BLaER1 (cell line): ENCODE data around the gene P4HB.

Experiments
- H3K27ac ChIP-seq: shearing (Covaris generic); formaldehyde crosslinking; 2 replicates; pipeline ENCODE4 v1.8.1; 2022
- H3K27me3 ChIP-seq: shearing (Covaris generic); formaldehyde crosslinking; 2 replicates; pipeline ENCODE4 v1.8.1; 2022
- H3K36me3 ChIP-seq: shearing (Covaris generic); formaldehyde crosslinking; 2 replicates; pipeline ENCODE4 v1.8.1; 2022
- H3K4me1 ChIP-seq: shearing (Covaris generic); formaldehyde crosslinking; 2 replicates; pipeline ENCODE4 v1.8.1; 2022
- H3K4me2 ChIP-seq: shearing (Covaris generic); formaldehyde crosslinking; 2 replicates; pipeline ENCODE4 v1.8.1; 2022
- H3K4me3 ChIP-seq: shearing (Covaris generic); formaldehyde crosslinking; 2 replicates; pipeline ENCODE4 v1.8.1; 2022
- H3K9ac ChIP-seq: shearing (Covaris generic); formaldehyde crosslinking; 2 replicates; pipeline ENCODE4 v1.8.1; 2022
- H3K9me3 ChIP-seq: shearing (Covaris generic); formaldehyde crosslinking; 2 replicates; pipeline ENCODE4 v1.8.1; 2022
- H4K20me1 ChIP-seq: shearing (Covaris generic); formaldehyde crosslinking; 2 replicates; pipeline ENCODE4 v1.8.1; 2022
- Cebpa-rat ChIP-seq: shearing (Covaris generic); IDR thresholded peaks from 2 replicates; pipeline ENCODE4 v1.8.1; 2022

The P4HB gene

DNA sequence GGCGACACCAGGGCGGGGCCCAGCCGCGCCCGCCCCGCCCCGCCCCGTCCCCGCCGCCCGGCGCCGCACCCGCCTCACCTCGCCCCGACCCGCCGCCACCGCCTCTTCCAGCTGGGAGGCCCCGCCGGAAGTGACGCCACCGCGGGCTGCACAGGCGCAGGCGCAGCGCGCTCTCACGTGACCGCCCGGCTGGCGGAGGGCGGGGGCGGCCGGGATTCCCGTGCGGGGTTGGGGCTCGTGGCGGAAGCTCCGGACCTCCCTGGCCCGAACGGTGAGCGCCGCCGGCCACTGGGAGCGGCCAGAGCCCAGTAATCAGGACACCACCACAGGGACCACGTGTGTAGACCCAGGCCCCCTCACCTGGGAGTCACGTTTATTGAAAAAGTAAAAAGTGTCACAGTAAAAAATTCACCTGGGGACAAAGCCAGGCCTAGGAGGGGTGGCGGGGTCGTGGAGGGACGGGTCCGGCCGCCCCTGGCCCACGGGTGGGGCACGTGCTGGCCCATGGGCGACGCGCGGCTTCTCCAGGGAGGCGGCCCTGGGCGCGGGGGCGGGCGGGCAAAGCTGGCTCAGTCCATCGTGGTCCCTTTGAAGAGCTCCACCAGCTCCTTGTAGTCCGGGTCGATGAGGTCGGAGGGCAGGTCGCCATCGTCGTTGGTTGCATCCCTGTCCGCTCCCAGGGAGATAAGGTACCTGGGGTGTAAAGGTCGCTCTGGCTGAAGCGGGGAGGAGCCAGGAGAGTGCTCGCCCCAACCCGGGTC is 27.0 kb downstream of the P4HB start, which contains the start of gene MCRIP1:
MCRIP1 (minus strand) TSS at position 132 of the 761 bp plus-strand sequence. CDS start 8,785 bp downstream, outside the sequence.
- H3K27ac ChIP-seq = peak within 1 kb of the TSS; percentile 97
- H3K4me2 ChIP-seq = peak within 1 kb of the TSS; percentile 99
- peaks cover 68% of the 10 kb centered on the region for H3K4me1 ChIP-seq
- H3K9ac ChIP-seq = peak within 1 kb of the TSS; percentile 92
- peaks cover 6% of the 10 kb centered on the region; the same call in 1 of the 2 replicates for H4K20me1 ChIP-seq
- no peaks in the 10 kb centered on the region for H3K27me3 ChIP-seq
- TF ChIP-seq Cebpa-rat = no peak
- H3K9me3 ChIP-seq = no peaks in the 10 kb centered on the region
- no peaks in the 10 kb centered on the region for H3K36me3 ChIP-seq
- peak within 1 kb of the TSS; percentile 91 for H3K4me3 ChIP-seq

GRCh38 chr17:81832608-81833159 is 27.7 kb downstream of the P4HB start:
- Histone ChIP-seq H3K4me2 (peak overlapping the region; percentile 99), H3K27ac (peak overlapping the region; percentile 91), H3K27me3 (no peaks in the 10 kb centered on the region), H3K9ac (peak overlapping the region; percentile 91), H3K4me3 (peak overlapping the region; percentile 91), H3K4me1 (peaks cover 69% of the 10 kb centered on the region), H4K20me1 (peaks cover 6% of the 10 kb centered on the region; the same call in 1 of the 2 replicates), H3K36me3 (no peaks in the 10 kb centered on the region), H3K9me3 (no peaks in the 10 kb centered on the region)
- TF ChIP-seq Cebpa-rat = no peak

- no peak for TF ChIP-seq Cebpa-rat
- Histone ChIP-seq H3K4me2 (peak overlapping the region; percentile 99), H3K4me1 (peaks cover 70% of the 10 kb centered on the region), H3K27me3 (no peaks in the 10 kb centered on the region), H3K9ac (peak overlapping the region; percentile 91), H4K20me1 (peaks cover 6% of the 10 kb centered on the region; the same call in 1 of the 2 replicates), H3K27ac (peak overlapping the region; percentile 91), H3K9me3 (no peaks in the 10 kb centered on the region), H3K4me3 (peak overlapping the region; percentile 91), H3K36me3 (no peaks in the 10 kb centered on the region)
Measured at GRCh38 chr17:81831957-81832607, 28.3 kb downstream of the P4HB start.

- no peaks in the 10 kb centered on the region for H3K36me3 ChIP-seq
- peak overlapping the region; percentile 91 for H3K4me3 ChIP-seq
- peak overlapping the region; percentile 91 for H3K9ac ChIP-seq
- H3K4me1 ChIP-seq = peaks cover 70% of the 10 kb centered on the region
- no peaks in the 10 kb centered on the region for H3K27me3 ChIP-seq
- H4K20me1 ChIP-seq = peaks cover 6% of the 10 kb centered on the region
- peak overlapping the region; percentile 99 for H3K4me2 ChIP-seq
- H3K27ac ChIP-seq = peak overlapping the region; percentile 91
- no peaks in the 10 kb centered on the region for H3K9me3 ChIP-seq
- no peak for TF ChIP-seq Cebpa-rat
Measured at GRCh38 chr17:81831563-81831956, 28.8 kb downstream of the P4HB start.

GRCh38 chr17:81829858-81830257 is 30.5 kb downstream of the P4HB start:
- Histone ChIP-seq H3K27ac (no peak overlapping the region), H3K4me3 (no peak overlapping the region), H4K20me1 (peaks cover 23% of the 10 kb centered on the region), H3K27me3 (no peaks in the 10 kb centered on the region), H3K4me1 (peaks cover 64% of the 10 kb centered on the region), H3K4me2 (no peak overlapping the region), H3K9ac (no peak overlapping the region), H3K9me3 (no peaks in the 10 kb centered on the region), H3K36me3 (peaks cover under 1% of the 10 kb centered on the region; the same call in 1 of the 2 replicates)
- TF ChIP-seq Cebpa-rat = no peak

- H3K4me2 ChIP-seq = peak overlapping the region; percentile 69
- peak overlapping the region; percentile 41; the same call in 1 of the 2 replicates for H3K9ac ChIP-seq
- peaks cover 52% of the 10 kb centered on the region for H3K4me1 ChIP-seq
- peaks cover 23% of the 10 kb centered on the region for H4K20me1 ChIP-seq
- peaks cover 12% of the 10 kb centered on the region for H3K36me3 ChIP-seq
- H3K9me3 ChIP-seq = no peaks in the 10 kb centered on the region
- peak overlapping the region; percentile 57 for H3K27ac ChIP-seq
- no peaks in the 10 kb centered on the region for H3K27me3 ChIP-seq
- H3K4me3 ChIP-seq = no peak overlapping the region
- no peak for TF ChIP-seq Cebpa-rat
Measured at GRCh38 chr17:81828656-81829055, 31.7 kb downstream of the P4HB start.

GRCh38 chr17:81825841-81826466 is 34.4 kb downstream of the P4HB start:
- Histone ChIP-seq H3K9ac (no peak overlapping the region), H3K4me3 (no peak overlapping the region), H3K27ac (no peak overlapping the region), H3K4me1 (peaks cover 50% of the 10 kb centered on the region), H3K4me2 (no peak overlapping the region), H3K27me3 (no peaks in the 10 kb centered on the region), H3K9me3 (no peaks in the 10 kb centered on the region), H3K36me3 (peaks cover 28% of the 10 kb centered on the region), H4K20me1 (peaks cover 17% of the 10 kb centered on the region)
- TF ChIP-seq Cebpa-rat = no peak

DNA sequence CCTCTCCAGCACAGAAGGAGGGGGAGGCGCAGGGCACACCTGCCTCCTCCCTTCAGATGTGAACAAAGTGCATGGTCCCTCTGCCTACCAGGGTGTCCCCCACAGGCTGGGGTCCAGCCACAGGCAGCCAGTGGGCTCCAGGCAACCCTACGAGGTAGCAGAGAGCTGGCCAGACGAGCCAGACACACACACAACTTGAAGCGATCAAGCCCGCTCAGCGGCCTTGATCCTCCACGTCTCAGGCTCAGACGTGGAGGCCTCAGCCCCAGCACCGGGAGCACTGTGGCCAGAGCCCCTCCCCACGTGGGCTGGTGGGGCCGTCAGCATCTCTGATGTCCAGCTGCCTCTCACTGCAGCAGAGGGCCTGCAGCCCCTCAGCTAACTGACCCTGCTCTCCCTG is 35.7 kb downstream of the P4HB start:
- no peak overlapping the region for H3K4me2 ChIP-seq
- no peak overlapping the region for H3K4me3 ChIP-seq
- H3K27me3 ChIP-seq = no peaks in the 10 kb centered on the region
- peaks cover 37% of the 10 kb centered on the region for H3K4me1 ChIP-seq
- H3K9me3 ChIP-seq = no peaks in the 10 kb centered on the region
- peaks cover 17% of the 10 kb centered on the region for H4K20me1 ChIP-seq
- H3K9ac ChIP-seq = 0 out of 2 replicates have a peak overlapping the region, but pooled peaks have one; percentile 15
- H3K27ac ChIP-seq = no peak overlapping the region
- H3K36me3 ChIP-seq = peaks cover 28% of the 10 kb centered on the region
- TF ChIP-seq Cebpa-rat = no peak

GRCh38 chr17:81823820-81824550 is 36.4 kb downstream of the P4HB start:
- Histone ChIP-seq H3K4me1 (peaks cover 33% of the 10 kb centered on the region), H3K27ac (no peak overlapping the region), H3K9me3 (no peaks in the 10 kb centered on the region), H4K20me1 (peaks cover 17% of the 10 kb centered on the region), H3K27me3 (no peaks in the 10 kb centered on the region), H3K4me2 (no peak overlapping the region), H3K9ac (no peak overlapping the region), H3K4me3 (no peak overlapping the region), H3K36me3 (peaks cover 28% of the 10 kb centered on the region)
- no peak for TF ChIP-seq Cebpa-rat
